Measurements from ENCODE around the gene PTPN14. TPM values are rescaled to one million over a fixed set of nuclear protein-coding genes. Genes with fewer than 3 reads are reported as not detected.

PTPN14 gene
- total and polyA plus RNA-seq, 2 experiments from 2014 or later, result 18.7 to 70.2 TPM

DNA sequence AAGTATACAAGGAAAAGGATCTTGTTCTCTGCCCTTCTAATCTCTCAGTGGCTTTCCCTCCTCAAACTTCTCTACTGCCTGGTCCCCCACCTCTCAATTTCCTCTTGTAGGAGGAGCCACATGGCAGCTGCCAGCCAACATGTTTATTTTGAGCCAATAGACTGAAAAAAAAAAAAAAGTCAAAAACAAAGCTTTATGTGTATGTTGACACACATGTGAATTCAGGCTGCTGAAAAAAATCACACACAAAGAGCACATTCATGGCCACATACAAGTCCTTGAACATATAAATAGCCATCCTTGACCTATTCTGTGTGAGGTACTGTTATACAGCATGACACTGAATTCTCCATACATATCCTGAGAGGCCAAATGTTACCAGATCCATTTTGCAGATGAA lies 3.7 kb downstream of the PTPN14 start:
- H3K27me3 ChIP-seq (ENCODE audit: insufficient read depth), result no peaks in the 10 kb centered on the region
- no peak for ATAC-seq
- DNase-seq (ENCODE audit: low spot score), result no peak
- Mint-ChIP-seq H3K4me1 (peaks cover 51% of the 10 kb centered on the region), H3K9me3 (no peaks in the 10 kb centered on the region), H3K27me3 (ENCODE audit: insufficient read depth, low read depth, poor library complexity) (peaks cover 18% of the 10 kb centered on the region), H3K36me3 (ENCODE audit: low read depth) (no peaks in the 10 kb centered on the region), H3K4me3 (no peak overlapping the region; the same call in 2 of the 3 replicates), H3K27ac (no peak overlapping the region)
- H3K27ac ChIP-seq (ENCODE audit: low read depth), result no peak overlapping the region
- no peak overlapping the region for H3K4me3 ChIP-seq
- no peak overlapping the region for H2AFZ ChIP-seq
- peaks cover 83% of the 10 kb centered on the region for H3K79me2 ChIP-seq (replicated peaks; ENCODE audit: insufficient read depth)
- TF ChIP-seq, protein P1, sequence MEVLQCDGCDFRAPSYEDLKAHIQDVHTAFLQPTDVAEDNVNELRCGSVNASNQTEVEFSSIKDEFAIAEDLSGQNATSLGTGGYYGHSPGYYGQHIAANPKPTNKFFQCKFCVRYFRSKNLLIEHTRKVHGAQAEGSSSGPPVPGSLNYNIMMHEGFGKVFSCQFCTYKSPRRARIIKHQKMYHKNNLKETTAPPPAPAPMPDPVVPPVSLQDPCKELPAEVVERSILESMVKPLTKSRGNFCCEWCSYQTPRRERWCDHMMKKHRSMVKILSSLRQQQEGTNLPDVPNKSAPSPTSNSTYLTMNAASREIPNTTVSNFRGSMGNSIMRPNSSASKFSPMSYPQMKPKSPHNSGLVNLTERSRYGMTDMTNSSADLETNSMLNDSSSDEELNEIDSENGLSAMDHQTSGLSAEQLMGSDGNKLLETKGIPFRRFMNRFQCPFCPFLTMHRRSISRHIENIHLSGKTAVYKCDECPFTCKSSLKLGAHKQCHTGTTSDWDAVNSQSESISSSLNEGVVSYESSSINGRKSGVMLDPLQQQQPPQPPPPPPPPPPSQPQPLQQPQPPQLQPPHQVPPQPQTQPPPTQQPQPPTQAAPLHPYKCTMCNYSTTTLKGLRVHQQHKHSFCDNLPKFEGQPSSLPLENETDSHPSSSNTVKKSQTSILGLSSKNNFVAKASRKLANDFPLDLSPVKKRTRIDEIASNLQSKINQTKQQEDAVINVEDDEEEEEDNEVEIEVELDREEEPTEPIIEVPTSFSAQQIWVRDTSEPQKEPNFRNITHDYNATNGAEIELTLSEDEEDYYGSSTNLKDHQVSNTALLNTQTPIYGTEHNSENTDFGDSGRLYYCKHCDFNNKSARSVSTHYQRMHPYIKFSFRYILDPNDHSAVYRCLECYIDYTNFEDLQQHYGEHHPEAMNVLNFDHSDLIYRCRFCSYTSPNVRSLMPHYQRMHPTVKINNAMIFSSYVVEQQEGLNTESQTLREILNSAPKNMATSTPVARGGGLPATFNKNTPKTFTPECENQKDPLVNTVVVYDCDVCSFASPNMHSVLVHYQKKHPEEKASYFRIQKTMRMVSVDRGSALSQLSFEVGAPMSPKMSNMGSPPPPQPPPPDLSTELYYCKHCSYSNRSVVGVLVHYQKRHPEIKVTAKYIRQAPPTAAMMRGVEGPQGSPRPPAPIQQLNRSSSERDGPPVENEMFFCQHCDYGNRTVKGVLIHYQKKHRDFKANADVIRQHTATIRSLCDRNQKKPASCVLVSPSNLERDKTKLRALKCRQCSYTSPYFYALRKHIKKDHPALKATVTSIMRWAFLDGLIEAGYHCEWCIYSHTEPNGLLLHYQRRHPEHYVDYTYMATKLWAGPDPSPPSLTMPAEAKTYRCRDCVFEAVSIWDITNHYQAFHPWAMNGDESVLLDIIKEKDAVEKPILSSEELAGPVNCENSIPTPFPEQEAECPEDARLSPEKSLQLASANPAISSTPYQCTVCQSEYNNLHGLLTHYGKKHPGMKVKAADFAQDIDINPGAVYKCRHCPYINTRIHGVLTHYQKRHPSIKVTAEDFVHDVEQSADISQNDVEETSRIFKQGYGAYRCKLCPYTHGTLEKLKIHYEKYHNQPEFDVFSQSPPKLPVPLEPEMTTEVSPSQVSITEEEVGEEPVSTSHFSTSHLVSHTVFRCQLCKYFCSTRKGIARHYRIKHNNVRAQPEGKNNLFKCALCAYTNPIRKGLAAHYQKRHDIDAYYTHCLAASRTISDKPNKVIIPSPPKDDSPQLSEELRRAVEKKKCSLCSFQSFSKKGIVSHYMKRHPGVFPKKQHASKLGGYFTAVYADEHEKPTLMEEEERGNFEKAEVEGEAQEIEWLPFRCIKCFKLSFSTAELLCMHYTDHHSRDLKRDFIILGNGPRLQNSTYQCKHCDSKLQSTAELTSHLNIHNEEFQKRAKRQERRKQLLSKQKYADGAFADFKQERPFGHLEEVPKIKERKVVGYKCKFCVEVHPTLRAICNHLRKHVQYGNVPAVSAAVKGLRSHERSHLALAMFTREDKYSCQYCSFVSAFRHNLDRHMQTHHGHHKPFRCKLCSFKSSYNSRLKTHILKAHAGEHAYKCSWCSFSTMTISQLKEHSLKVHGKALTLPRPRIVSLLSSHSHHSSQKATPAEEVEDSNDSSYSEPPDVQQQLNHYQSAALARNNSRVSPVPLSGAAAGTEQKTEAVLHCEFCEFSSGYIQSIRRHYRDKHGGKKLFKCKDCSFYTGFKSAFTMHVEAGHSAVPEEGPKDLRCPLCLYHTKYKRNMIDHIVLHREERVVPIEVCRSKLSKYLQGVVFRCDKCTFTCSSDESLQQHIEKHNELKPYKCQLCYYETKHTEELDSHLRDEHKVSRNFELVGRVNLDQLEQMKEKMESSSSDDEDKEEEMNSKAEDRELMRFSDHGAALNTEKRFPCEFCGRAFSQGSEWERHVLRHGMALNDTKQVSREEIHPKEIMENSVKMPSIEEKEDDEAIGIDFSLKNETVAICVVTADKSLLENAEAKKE (CRISPR knock-in tag; IDR thresholded peaks at IDR 0.05), result no peak
- TF ChIP-seq EZH2phosphoT487 (IDR thresholded peaks at IDR 0.05; ENCODE audit: unreplicated experiment) (no peak), CTCF (conservative IDR thresholded peaks at IDR 0.05; ENCODE audit: low read depth in 2 of 2) (no peak), ZNF114 (CRISPR knock-in tag; IDR thresholded peaks at IDR 0.05) (no peak), ZNF331 (CRISPR knock-in tag; IDR thresholded peaks at IDR 0.05; ENCODE audit: low read depth) (no peak), STAT1 (IDR thresholded peaks at IDR 0.05; ENCODE audit: unreplicated experiment) (no peak), JUNB (IDR thresholded peaks at IDR 0.05; ENCODE audit: unreplicated experiment) (no peak), POLR2AphosphoS5 (IDR thresholded peaks at IDR 0.05; ENCODE audit: low read depth) (no peak), CREB1 (CRISPR knock-in tag; IDR thresholded peaks at IDR 0.05; ENCODE audit: low read depth) (no peak), EZH2 (IDR thresholded peaks at IDR 0.05; ENCODE audit: low read depth, unreplicated experiment) (no peak), ETS1 (IDR thresholded peaks at IDR 0.05) (no peak)
- no peaks in the 10 kb centered on the region for H3F3A ChIP-seq (replicated peaks; ENCODE audit: low read depth)
- no peaks in the 10 kb centered on the region for H3K9me2 ChIP-seq (ENCODE audit: insufficient read depth)
- H4K20me1 ChIP-seq (replicated peaks; ENCODE audit: insufficient read depth), result peaks cover 22% of the 10 kb centered on the region
- peak overlapping the region; percentile 85 for H3K4me2 ChIP-seq
- H3K36me3 ChIP-seq (ENCODE audit: insufficient read depth), result no peaks in the 10 kb centered on the region
- peaks cover 46% of the 10 kb centered on the region for H3K4me1 ChIP-seq (ENCODE audit: insufficient read depth)

Measured in GM23338 (cell line).